MCF 10A (cell line): ENCODE results near the gene GAPVD1. TPM values are rescaled to one million over a fixed set of nuclear protein-coding genes. Genes with fewer than 3 reads are reported as not detected.

ENCODE experiments used
- BruUV-seq: library from RNA; stranded (reverse); fragments of 400-500 nt; replicated peaks from 2 replicates; lab custom pipeline; 2021; lab: Mats Ljungman, UMichigan
- CTCF ChIA-PET: fragments of 300-600 bp; sonication (Branson Sonifier 250); formaldehyde crosslinking; extraction: SDS; loops from one replicate; lab custom pipeline; 2021; ENCODE audit warnings: antibody characterized with exemption, inconsistent platforms; lab: Yijun Ruan, JAX
- POLR2A ChIA-PET: fragments of 300-600, 350-650 bp; sonication (Branson Sonifier 250); formaldehyde crosslinking; extraction: SDS; loops from one replicate; lab custom pipeline; 2020; ENCODE audit warnings: antibody characterized with exemption, inconsistent platforms; lab: Yijun Ruan, JAX
- DNase-seq: peaks from one replicate; pipeline ENCODE4 v3.0.0-alpha.2; 2018; ENCODE audit not compliant: unreplicated experiment
- H3K27ac Mint-ChIP-seq: one replicate; pipeline ENCODE4 v1.8.0; 2022; ENCODE audit warnings: mild to moderate bottlenecking, low read depth, mixed read lengths; ENCODE audit not compliant: unreplicated experiment
- H3K27me3 Mint-ChIP-seq: one replicate; pipeline ENCODE4 v1.8.0; 2022; ENCODE audit warnings: mixed read lengths; ENCODE audit not compliant: insufficient read depth, unreplicated experiment
- H3K36me3 Mint-ChIP-seq: one replicate; pipeline ENCODE4 v1.8.0; 2022; ENCODE audit warnings: mild to moderate bottlenecking, moderate library complexity, mixed read lengths; ENCODE audit not compliant: insufficient read depth, unreplicated experiment
- H3K4me1 Mint-ChIP-seq: one replicate; pipeline ENCODE4 v1.8.0; 2022; ENCODE audit warnings: mixed read lengths; ENCODE audit not compliant: insufficient read depth, unreplicated experiment
- H3K4me3 Mint-ChIP-seq: one replicate; pipeline ENCODE4 v1.8.0; 2022; ENCODE audit warnings: mild to moderate bottlenecking, moderate library complexity, mixed read lengths; ENCODE audit not compliant: unreplicated experiment
- H3K9me3 Mint-ChIP-seq: one replicate; pipeline ENCODE4 v1.8.0; 2022; ENCODE audit warnings: mixed read lengths; ENCODE audit not compliant: unreplicated experiment
- CTCF ChIP-seq: fragments of 200-600 bp; IDR thresholded peaks from one replicate; pipeline ENCODE4 v1.8.0; 2022; ENCODE audit warnings: antibody characterized with exemption, mild to moderate bottlenecking; ENCODE audit not compliant: unreplicated experiment
- intact Hi-C: fragments of 100-400 bp; cut with micrococcal nuclease; formaldehyde crosslinking; loops from 2 replicates; pipeline ENCODE4 v1.14.1; 2022
- total RNA-seq: library from RNA; stranded (reverse); gene quantifications from 2 replicates; pipeline ENCODE4 v1.2.3, GENCODE V29; 2022

Gene GAPVD1
- total RNA-seq, 1 experiment from 2014 or later, result 46.2 TPM

GRCh38 chr9:125329978-125330377, 68.4 kb downstream of the GAPVD1 start:
- H3K27ac Mint-ChIP-seq, result no peak overlapping the region
- H3K27me3 Mint-ChIP-seq, result no peaks in the 10 kb centered on the region
- intact Hi-C loops, result no loop called here
- ChIA-PET POLR2A (interaction anchor here (0.5 to 8.0 kb wide), 7 partner anchors 11 to 557 kb away, joined by 3 to 101 read pairs (median 3); partner anchors contain the start of gene HSPA5), CTCF (interaction anchor here (0.7 kb wide), 1 partner anchor 897 kb away, joined by 3 read pairs; no protein-coding TSS in a partner anchor)
- H3K4me3 Mint-ChIP-seq, result no peak overlapping the region
- BruUV-seq, result no TSS peak
- peaks cover 77% of the 10 kb centered on the region for H3K36me3 Mint-ChIP-seq
- DNase-seq, result no peak
- H3K4me1 Mint-ChIP-seq, result peaks cover 16% of the 10 kb centered on the region
- no peak for TF ChIP-seq CTCF
- H3K9me3 Mint-ChIP-seq, result no peaks in the 10 kb centered on the region

GRCh38 chr9:125330587-125330986, 69.0 kb downstream of the GAPVD1 start:
- no peak overlapping the region for H3K27ac Mint-ChIP-seq
- intact Hi-C loops, result no loop called here
- peaks cover 73% of the 10 kb centered on the region for H3K36me3 Mint-ChIP-seq
- no peak for TF ChIP-seq CTCF
- no peaks in the 10 kb centered on the region for H3K9me3 Mint-ChIP-seq
- peaks cover 16% of the 10 kb centered on the region for H3K4me1 Mint-ChIP-seq
- BruUV-seq, result no TSS peak
- H3K4me3 Mint-ChIP-seq, result no peak overlapping the region
- no peak for DNase-seq
- POLR2A ChIA-PET, result interaction anchor here (0.5 to 8.0 kb wide), 5 partner anchors 10 to 182 kb away, joined by 3 to 101 read pairs (median 3); partner anchors contain the start of gene HSPA5
- CTCF ChIA-PET, result interaction anchor here (0.7 kb wide), 1 partner anchor 896 kb away, joined by 3 read pairs; no protein-coding TSS in a partner anchor
- no peaks in the 10 kb centered on the region for H3K27me3 Mint-ChIP-seq

DNA sequence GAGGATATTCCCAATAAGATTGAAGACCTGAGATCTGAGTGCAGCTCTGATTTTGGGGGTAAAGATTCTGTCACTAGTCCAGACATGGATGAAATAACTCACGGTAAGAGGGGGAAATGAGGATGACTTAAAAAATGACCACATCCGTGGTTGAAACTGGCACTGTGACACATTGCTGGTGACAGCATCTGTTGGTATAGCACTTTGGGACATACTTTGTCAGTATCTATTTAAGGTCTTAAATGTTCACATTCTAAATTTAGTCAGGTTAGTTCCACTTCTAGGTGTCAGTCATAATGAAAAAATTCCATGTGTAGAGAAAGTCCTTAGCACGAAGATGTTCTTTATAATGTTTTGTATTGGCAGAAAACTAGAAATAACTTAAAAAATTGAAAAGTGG, 70.9 kb downstream of the GAPVD1 start:
- DNase-seq, result no peak
- H3K4me3 Mint-ChIP-seq, result no peak overlapping the region
- no peak for TF ChIP-seq CTCF
- CTCF ChIA-PET, result interaction anchor here (0.6 kb wide), 1 partner anchor 100 kb away, joined by 4 read pairs; no protein-coding TSS in a partner anchor
- peaks cover 80% of the 10 kb centered on the region for H3K36me3 Mint-ChIP-seq
- no peaks in the 10 kb centered on the region for H3K27me3 Mint-ChIP-seq
- POLR2A ChIA-PET, result interaction anchor here (0.6 to 1.7 kb wide), 3 partner anchors 80 to 92 kb away, joined by 5 read pairs; no protein-coding TSS in a partner anchor
- no TSS peak for BruUV-seq
- intact Hi-C loops, result no loop called here
- peaks cover 7% of the 10 kb centered on the region for H3K4me1 Mint-ChIP-seq
- no peak overlapping the region for H3K27ac Mint-ChIP-seq
- no peaks in the 10 kb centered on the region for H3K9me3 Mint-ChIP-seq

- no peak for TF ChIP-seq CTCF
- BruUV-seq, result no TSS peak
- DNase-seq, result no peak
- intact Hi-C loops, result no loop called here
- H3K27me3 Mint-ChIP-seq, result no peaks in the 10 kb centered on the region
- H3K4me1 Mint-ChIP-seq, result no peaks in the 10 kb centered on the region
- H3K27ac Mint-ChIP-seq, result no peak overlapping the region
- POLR2A ChIA-PET, result interaction anchor here (0.6 kb wide), 1 partner anchor 148 kb away, joined by 3 read pairs; no protein-coding TSS in a partner anchor
- H3K36me3 Mint-ChIP-seq, result peaks cover 80% of the 10 kb centered on the region
- no peak overlapping the region for H3K4me3 Mint-ChIP-seq
- CTCF ChIA-PET, result no interaction called here
- H3K9me3 Mint-ChIP-seq, result no peaks in the 10 kb centered on the region
Measured at GRCh38 chr9:125337236-125337635, 75.6 kb downstream of the GAPVD1 start.
